Bone marrow (tissue), 2 donors: ENCODE data around the gene TBC1D2.
"Not testable (repeated sequence)": the region's sequence is repeated elsewhere in the genome, so short reads cannot be mapped to it uniquely, and the experiment has no call there.

Experiments
- DNase-seq, 2 donors: peaks; one replicate each; lab custom pipeline; 2025; lab: John Stamatoyannopoulos, UW

The TBC1D2 gene

GRCh38 chr9:98255578-98256296 lies at the start of gene TBC1D2:
Gene TBC1D2, minus strand, starts transcription at chr9:98255649. Its CDS starts 108 bp downstream, at chr9:98255541.
- peak; percentile 91 to 93 for DNase-seq

- no peak for DNase-seq
Measured at GRCh38 chr9:98304381-98304780, 48.9 kb upstream of the TBC1D2 start.

- no peak for DNase-seq
Measured at GRCh38 chr9:98303633-98304125, 48.2 kb upstream of the TBC1D2 start.

- DNase-seq: no peak
Measured at GRCh38 chr9:98302938-98303632, 47.6 kb upstream of the TBC1D2 start.

- DNase-seq: no peak
Measured at GRCh38 chr9:98302150-98302549, 46.7 kb upstream of the TBC1D2 start.

GRCh38 chr9:98300611-98301010 lies 45.2 kb upstream of the TBC1D2 start:
- no peak for DNase-seq

- no peak for DNase-seq
Measured at GRCh38 chr9:98298476-98298875, 43.0 kb upstream of the TBC1D2 start.

GRCh38 chr9:98295824-98296223 lies 40.4 kb upstream of the TBC1D2 start:
- DNase-seq: no peak

- DNase-seq: no peak
Measured at GRCh38 chr9:98291820-98292219, 36.4 kb upstream of the TBC1D2 start.

GRCh38 chr9:98290411-98290810 lies 35.0 kb upstream of the TBC1D2 start:
- no peak for DNase-seq

GRCh38 chr9:98289614-98290201 lies 34.3 kb upstream of the TBC1D2 start:
- no peak for DNase-seq

GRCh38 chr9:98288881-98289280 lies 33.4 kb upstream of the TBC1D2 start:
- DNase-seq: no peak

- DNase-seq: no peak
Measured at GRCh38 chr9:98287384-98287783, 31.9 kb upstream of the TBC1D2 start.

GRCh38 chr9:98285446-98285845 lies 30.0 kb upstream of the TBC1D2 start:
- no peak for DNase-seq

GRCh38 chr9:98284754-98285153 lies 29.3 kb upstream of the TBC1D2 start:
- DNase-seq: no peak

GRCh38 chr9:98283143-98283542 lies 27.7 kb upstream of the TBC1D2 start:
- DNase-seq: not testable (repeated sequence)

- no peak for DNase-seq
Measured at GRCh38 chr9:98281281-98281680, 25.8 kb upstream of the TBC1D2 start.

- no peak for DNase-seq
Measured at GRCh38 chr9:98280574-98280973, 25.1 kb upstream of the TBC1D2 start.

GRCh38 chr9:98280162-98280561 lies 24.7 kb upstream of the TBC1D2 start:
- DNase-seq: no peak

- DNase-seq: no peak
Measured at GRCh38 chr9:98276907-98277469, 21.5 kb upstream of the TBC1D2 start.

- no peak for DNase-seq
Measured at GRCh38 chr9:98275159-98275558, 19.7 kb upstream of the TBC1D2 start.

GRCh38 chr9:98272083-98272482 lies 16.6 kb upstream of the TBC1D2 start:
- DNase-seq: no peak

- DNase-seq: no peak
Measured at GRCh38 chr9:98271479-98271878, 16.0 kb upstream of the TBC1D2 start.
